Stimulated activated CD4-positive, alpha-beta T cell treated with anti-CD3 and anti-CD28 coated beads, Interleukin-15, amount 100 ng/mL, for 1 hour (primary cell): ENCODE results near the gene KDM5B.
"Not testable (repeated sequence)": the region's sequence is repeated elsewhere in the genome, so short reads cannot be mapped to it uniquely, and the experiment has no call there.

Experiments used
- DNase-seq, 2 donors: peaks; one replicate each; pipeline ENCODE4 v3.0.0-alpha.2; 2020; ENCODE audit warnings: low read depth in 1 of 2, low spot score in 1 of 2

KDM5B gene

GRCh38 chr1:202714202-202714601 is 94.0 kb downstream of the KDM5B start:
- not testable (repeated sequence) for DNase-seq

- DNase-seq = no peak
Observed at GRCh38 chr1:202713110-202713509, 95.1 kb downstream of the KDM5B start.

DNA sequence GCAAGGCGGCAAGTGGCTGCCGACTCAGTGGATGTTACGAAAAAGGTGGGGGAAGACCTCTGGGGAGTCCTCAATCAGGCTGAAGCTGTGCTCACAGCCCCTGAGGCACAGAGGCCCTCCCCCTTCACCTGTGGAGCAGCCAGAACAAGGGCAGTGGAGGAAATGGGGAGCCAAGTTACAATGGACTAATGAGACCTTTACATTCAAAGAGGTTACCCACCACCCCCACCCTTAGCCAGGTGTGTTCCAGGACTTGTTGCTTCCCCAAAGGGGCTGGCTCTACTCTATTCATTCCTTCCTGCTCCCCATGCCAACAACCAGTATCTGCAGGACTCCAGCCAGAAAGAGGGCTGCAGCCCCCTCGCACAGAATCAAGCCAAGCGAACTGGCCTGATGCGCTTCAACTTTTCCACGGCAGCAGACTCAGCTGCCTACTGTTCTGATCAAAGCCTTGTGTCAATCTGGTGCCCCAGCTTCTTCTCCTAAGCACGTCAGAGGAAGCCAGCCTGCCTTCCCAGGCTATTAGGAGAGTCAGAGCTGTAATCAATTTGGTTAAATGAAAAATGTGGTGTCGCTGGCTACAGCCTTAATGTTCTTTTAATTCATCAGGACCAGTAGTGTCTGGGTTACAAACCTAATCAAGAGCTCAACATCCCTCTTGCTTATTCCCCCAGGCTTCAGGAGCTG is 96.1 kb downstream of the KDM5B start:
- no peak for DNase-seq

DNA sequence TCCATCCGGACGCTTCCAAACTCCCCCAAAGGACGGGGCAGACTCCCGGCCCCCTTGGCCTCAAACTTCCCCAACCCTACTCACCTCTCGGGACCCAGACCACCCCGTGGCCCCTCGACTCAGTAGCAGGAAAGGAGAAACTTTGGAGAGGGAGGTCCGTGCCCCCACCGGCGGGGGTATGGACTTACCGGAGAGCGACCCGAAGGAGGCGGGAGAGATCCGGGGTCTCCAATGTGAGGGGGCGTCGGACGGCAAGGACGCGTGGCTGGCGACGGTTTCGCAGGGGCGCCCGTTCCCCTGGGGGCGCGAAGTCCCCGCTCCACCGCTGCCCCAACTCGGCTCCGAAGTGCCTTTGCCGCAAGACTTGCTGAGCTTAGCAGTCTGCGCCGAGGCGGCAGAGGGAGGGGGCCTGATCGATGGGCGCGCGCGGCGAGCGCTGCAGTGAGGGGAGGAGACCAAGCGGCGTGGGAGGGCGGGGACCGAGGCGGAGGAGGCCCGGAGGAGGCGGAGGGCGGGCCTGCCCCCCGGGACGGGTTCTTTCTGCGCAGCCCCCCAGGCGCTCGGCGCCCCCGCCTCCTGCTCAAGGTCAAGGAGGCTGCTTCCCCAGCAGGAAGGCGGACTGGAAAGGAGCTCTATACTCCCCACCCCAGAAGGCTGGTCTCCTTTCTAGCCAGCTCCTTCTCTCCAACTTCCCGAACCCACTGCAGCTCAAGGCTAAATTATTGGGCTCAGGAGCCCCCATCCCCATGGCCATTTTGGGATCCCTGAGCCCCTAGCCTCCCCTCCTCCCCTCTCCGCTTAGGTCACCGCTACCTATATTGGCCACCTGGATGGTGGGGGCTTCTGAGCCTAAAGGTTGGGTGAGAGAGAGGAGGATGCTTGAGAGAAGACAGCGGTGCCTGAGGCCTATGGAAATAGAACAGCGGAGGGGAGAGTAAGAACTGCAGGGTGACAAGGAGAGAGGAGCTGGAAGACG is 97.9 kb downstream of the KDM5B start, which contains the start of gene SYT2:
Gene SYT2, minus strand, starts transcription at position 385 of the 976 bp plus-strand sequence. CDS start 104,682 bp downstream, outside the sequence.
- no peak for DNase-seq

- no peak for DNase-seq
Observed at GRCh38 chr1:202709276-202710041, 98.8 kb downstream of the KDM5B start.

- DNase-seq = no peak
Observed at GRCh38 chr1:202708456-202709275, 99.6 kb downstream of the KDM5B start.

GRCh38 chr1:202706851-202707250 is 101.4 kb downstream of the KDM5B start:
- DNase-seq = no peak

- no peak for DNase-seq
Observed at GRCh38 chr1:202704601-202705000, 103.6 kb downstream of the KDM5B start.

DNA sequence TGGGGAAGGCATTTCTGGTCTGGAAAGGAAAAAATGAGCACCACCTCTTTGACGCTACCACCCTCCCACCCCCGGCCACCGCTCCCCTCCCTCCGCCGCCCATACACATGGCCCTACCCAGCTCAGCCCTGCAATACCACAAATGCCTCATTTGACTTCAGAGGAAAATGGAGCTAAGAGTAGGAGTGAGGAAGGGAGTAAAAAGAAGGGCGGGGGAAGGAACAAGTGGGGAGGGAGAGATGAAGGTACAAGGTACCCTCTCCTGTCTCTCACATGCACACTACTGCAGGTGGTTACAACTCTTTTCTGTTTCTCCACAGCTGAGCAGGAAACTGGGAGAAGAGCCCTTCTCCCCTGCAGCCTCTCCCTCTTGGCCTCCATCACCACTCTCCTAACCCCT is 105.0 kb downstream of the KDM5B start:
- DNase-seq = no peak

GRCh38 chr1:202702088-202702487 is 106.1 kb downstream of the KDM5B start:
- no peak for DNase-seq

GRCh38 chr1:202701200-202701599 is 107.0 kb downstream of the KDM5B start:
- no peak for DNase-seq

DNA sequence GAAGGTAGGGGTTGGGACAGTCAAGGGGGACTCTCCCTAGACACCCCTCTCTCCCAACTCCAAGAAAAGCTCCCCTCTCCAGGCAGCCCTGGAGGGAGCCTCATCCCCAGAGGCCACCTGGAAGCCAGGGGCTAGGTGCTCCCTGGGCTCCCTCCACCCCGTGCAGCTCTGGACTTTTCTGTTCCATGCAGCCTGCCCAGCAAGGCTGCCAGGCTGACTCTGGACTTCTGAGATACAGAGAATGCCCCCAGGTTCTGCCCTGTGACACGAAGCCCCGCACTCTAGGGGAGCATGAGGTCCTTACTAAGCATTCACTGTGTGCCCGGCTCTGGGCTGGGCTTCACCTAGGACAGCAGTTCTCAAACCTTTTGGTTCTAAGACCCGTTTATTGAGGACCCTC is 108.2 kb downstream of the KDM5B start:
- DNase-seq = no peak

DNA sequence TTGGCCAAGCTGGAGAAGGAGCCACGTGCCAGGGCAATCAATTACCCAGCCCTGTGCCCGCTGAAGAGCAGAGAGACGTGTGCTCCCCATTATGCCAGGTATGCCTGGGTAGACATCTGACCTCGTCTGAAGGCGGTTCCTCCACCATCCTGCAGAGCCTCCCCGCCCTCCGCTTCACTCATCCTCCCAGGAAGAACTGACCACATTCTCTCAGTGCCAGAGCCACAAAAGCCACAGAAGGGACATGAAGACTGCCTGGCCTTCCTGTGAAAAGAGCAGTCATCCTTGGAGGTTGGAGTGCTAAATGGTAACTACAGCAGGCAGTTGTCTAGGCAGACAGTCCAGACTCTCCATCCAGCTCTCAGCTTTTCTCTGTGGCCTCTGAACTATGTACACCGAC is 109.9 kb downstream of the KDM5B start:
- no peak for DNase-seq

GRCh38 chr1:202697038-202697437 is 111.2 kb downstream of the KDM5B start:
- no peak for DNase-seq

- DNase-seq = no peak
Observed at GRCh38 chr1:202694314-202694713, 113.9 kb downstream of the KDM5B start.

DNA sequence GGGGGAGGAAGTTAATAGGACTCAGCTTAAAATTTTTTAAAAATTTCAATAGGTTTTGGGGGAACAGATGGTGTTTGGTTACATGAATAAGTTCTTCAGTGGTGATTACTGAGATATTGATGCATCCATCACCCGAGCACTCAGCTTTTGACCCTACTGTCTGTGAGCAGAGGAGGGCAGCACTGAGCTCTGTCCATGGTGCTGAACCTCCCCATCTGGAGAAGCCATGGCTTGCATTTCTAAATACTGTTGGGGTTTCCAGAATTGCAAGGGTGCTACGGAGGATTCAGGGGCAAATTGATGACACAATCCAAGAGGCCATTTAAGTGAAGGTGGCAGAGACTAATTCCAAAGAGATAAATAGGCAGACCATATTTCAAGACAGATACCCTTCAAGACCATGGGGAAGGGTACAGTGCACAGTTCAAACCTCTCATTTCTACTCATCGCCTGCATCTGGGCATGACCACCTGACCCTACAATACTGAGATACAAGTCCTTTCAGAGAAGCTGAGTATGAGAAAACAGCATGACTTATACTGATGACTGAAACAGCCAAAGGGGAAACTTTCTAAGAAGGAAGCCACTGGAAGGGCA is 115.2 kb downstream of the KDM5B start:
- DNase-seq = peak; percentile 31 to 35

DNA sequence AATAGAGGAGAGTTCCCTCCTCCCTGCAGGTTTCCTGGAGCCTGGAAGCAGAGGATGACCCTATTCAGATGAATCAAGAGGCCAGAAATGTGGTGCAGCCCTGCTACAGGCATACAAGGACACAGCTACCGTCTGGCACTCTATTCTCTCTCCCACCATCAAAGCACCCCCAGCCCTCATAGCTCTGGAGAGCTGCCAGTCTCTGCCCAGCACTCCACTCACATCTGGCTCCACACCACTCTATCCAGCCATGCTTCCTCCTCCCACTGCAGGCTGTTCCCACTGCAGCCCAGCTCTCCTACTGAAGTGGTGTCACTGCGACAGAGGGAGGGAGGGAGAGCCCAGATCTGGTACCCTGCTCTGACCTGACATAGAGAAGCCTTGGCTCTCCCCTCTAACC is 116.4 kb downstream of the KDM5B start:
- DNase-seq = no peak

DNA sequence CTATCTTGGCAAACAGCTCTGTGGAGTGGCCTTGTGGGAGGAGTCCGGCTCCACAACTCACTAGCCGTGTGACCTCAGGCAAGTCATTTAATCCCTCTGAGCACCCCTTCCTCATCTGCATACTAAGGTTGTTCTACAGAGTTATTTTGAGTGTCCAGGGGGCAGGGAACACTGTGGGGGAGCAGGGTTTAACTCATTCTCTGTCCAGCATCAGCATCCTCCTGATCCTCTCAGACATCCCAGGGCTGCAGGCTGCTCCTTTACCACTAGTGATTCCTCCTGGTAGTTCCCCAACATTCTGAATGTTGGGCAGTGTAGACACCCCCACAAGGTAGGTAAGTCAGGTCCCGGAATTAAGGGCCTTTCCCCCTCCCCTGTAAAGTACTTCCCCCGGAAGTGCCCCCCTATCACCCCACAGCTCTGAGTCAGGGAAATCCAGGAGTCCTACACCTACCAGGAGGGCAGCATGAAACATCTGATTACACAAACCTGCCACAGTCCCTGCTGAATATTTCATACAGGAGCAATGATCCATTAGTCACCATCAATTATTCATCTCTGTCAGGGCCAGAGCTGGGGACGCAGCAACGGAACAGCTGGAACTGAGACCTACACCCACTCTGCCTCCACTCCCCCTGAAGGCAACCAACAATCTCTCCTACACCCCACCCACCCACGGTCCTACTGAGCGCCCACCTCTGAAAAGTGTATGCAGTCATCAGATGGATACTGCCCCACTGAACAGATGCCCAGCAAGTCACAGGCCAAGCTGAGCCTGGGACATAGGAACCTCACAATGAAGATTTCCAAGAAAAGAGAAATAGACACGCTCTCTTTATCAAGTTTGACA is 118.5 kb downstream of the KDM5B start:
- DNase-seq = no peak

GRCh38 chr1:202689082-202689481 is 119.1 kb downstream of the KDM5B start:
- no peak for DNase-seq
